ENCODE measurements around the gene HMOX2.

HMOX2 gene

DNA sequence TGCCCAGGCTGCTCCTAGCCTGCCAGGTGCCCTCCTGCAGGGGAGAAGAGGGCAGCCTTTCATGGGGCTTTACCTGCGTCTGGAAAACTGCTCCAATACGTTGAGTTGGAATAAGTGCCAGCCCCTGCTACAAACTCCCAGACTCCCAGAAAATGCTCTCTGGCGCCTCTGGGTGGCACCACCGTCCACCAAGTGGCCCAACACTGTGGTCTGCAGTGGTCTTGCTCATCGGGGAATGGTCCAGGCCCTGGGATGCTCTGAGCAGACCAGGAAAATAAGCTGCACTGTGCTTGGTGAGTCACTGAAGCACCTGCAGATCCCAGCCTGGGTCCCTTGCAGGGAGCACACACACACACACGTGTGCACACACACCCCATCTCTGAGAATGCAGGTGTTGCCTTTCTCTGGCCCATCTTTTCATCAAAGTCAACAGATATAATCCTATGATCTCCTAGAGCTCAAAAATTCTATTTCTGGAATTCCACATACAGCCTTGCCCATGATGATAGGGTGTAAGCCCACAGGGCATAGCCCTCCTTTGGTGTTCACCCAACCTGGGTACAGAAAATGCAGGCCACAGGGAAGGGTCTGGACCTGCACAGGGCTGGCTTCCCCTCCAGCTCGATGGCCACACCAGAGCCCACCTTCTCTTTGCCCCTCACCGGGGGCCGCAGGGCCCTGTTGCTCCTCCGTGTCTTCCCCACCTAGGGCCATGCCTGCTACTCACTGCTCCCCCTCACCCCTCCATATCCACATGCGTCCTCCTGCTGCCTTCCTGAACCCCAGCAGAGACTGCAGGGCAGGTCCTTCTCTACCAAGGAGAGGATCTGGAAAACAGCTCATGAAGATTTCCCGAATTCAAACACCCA lies 41.8 kb downstream of the HMOX2 start:
- Histone ChIP-seq H3K9ac (no peak overlapping the region), H3K4me1 (peaks cover 50 to 77% (median 61%) of the 10 kb centered on the region in 10 experiments), H3K36me3 (peaks cover 11 to 44% (median 16%) of the 10 kb centered on the region in 11 experiments; a peak in 18 of 22 replicates), H3K27me3 (no peaks in the 10 kb centered on the region), H3K9me3 (replicated peaks in 1 of 11) (no peaks in the 10 kb centered on the region), H3K27ac (0 out of 22 replicates have a peak overlapping the region, but pooled peaks of 1 of the 11 experiments have one; percentile 1), H3K4me3 (no peak overlapping the region), H3K4me2 (peak overlapping the region in 5 of 11 experiments; percentile 7 to 96 (median 90); a peak in 3 of 22 replicates), H4K20me1 (peaks cover 0 to 95% (median 43%) of the 10 kb centered on the region in 11 experiments; a peak in 16 of 22 replicates)
- TF ChIP-seq Cebpa-rat (IDR thresholded peaks at IDR 0.05) = no peak

DNA sequence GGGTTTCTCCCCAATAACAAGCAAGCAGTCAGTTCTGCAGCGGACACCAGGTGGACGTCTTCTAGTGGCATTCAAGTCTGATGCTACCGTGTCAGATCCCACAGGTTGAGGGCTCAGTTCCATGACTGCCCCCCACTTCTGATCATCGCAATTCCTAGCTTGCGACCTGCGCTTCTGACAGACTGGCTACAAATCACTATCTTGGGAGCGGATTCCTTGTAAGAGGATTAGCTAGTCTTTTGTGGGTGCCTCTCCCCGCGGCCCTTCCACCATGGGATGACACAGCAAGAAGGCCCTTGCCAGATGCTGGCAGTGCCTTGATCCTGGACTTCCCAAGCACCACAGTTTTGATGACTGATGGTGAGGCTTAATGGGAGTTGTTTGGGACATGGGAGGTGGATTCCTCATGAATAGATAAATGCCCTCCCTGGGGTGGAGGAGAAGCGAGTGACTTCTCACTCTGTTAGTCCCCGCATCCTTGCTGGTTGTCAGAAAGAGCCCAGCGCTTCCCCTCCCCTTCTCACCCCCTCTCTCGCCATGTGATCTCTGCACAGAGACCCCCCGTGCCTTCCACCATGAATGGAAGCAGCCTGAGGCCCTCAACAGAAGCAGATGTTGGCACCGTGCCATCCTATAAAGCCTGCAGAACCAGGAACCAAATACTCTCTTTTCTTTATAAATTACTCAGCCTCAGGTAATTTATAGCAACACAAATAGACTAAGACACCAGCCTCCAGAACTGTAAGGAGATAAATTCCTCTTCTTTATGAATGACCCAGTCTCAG lies 43.3 kb downstream of the HMOX2 start:
- no peaks in the 10 kb centered on the region for H3K9me3 ChIP-seq (replicated peaks in 1 of 11)
- TF ChIP-seq Cebpa-rat (IDR thresholded peaks at IDR 0.05) = no peak
- H3K9ac ChIP-seq = no peak overlapping the region
- peak overlapping the region in 1 of 11 experiments; percentile 15; a peak in 1 of 22 replicates for H3K4me2 ChIP-seq
- H3K4me3 ChIP-seq = no peak overlapping the region
- H4K20me1 ChIP-seq = peaks cover 0 to 91% (median 34%) of the 10 kb centered on the region in 11 experiments; a peak in 16 of 22 replicates
- H3K27me3 ChIP-seq = no peaks in the 10 kb centered on the region
- peak overlapping the region in 1 of 11 experiments; percentile 2; a peak in 2 of 22 replicates for H3K27ac ChIP-seq
- peaks cover 0 to 46% (median 7%) of the 10 kb centered on the region in 11 experiments; a peak in 11 of 22 replicates for H3K36me3 ChIP-seq
- H3K4me1 ChIP-seq = peaks cover 45 to 73% (median 56%) of the 10 kb centered on the region in 10 experiments

GRCh38 chr16:4520913-4521312 lies 44.7 kb downstream of the HMOX2 start:
- Histone ChIP-seq H3K9ac (no peak overlapping the region), H3K9me3 (replicated peaks in 1 of 11) (no peaks in the 10 kb centered on the region), H3K4me2 (no peak overlapping the region), H3K4me3 (no peak overlapping the region), H3K36me3 (peaks cover 0 to 56% (median 8%) of the 10 kb centered on the region in 11 experiments; a peak in 10 of 22 replicates), H4K20me1 (peaks cover 0 to 86% (median 34%) of the 10 kb centered on the region in 11 experiments; a peak in 16 of 22 replicates), H3K27me3 (no peaks in the 10 kb centered on the region), H3K4me1 (peaks cover 30 to 65% (median 46%) of the 10 kb centered on the region in 10 experiments), H3K27ac (0 out of 22 replicates have a peak overlapping the region, but pooled peaks of 1 of the 11 experiments have one; percentile 10)
- TF ChIP-seq Cebpa-rat (IDR thresholded peaks at IDR 0.05) = no peak

DNA sequence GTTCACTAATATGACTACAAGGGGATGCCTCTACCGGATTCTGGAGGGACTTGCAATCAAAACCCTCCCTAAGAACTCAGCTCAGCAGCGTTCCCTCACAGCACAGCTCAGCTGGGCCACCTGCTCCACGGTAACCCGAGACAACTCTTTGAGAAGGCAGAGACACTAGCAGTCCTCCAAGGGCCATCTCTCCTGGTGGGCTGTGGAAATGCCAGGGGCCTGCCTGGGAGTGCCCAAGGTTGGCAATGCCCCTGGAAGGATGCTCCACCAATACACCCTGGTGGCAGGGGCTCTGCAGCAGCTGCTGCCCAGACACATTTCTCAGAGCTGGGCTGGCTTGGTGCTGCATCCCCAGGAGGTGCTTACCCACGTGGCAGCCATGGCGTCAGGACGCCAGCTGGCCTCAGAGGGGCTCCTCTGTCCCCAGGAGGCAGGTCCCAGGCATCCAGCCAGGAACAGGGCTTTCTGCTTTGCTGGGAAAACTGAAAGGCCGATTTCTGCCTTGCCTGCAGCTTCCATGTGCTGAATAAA lies 45.9 kb downstream of the HMOX2 start:
- Histone ChIP-seq H3K9me3 (replicated peaks in 1 of 11) (no peaks in the 10 kb centered on the region), H3K9ac (peak overlapping the region in 5 of 11 experiments; percentile 6 to 44 (median 26); a peak in 11 of 22 replicates), H3K4me1 (peaks cover 32 to 65% (median 46%) of the 10 kb centered on the region in 10 experiments), H3K4me2 (peak overlapping the region in 7 of 11 experiments; percentile 12 to 72 (median 49); a peak in 11 of 22 replicates), H4K20me1 (peaks cover 0 to 74% (median 34%) of the 10 kb centered on the region in 11 experiments; a peak in 16 of 22 replicates), H3K4me3 (no peak overlapping the region), H3K27me3 (no peaks in the 10 kb centered on the region), H3K27ac (peak overlapping the region in 8 of 11 experiments; percentile 12 to 66 (median 40); a peak in 12 of 22 replicates), H3K36me3 (peaks cover 0 to 56% (median 8%) of the 10 kb centered on the region in 11 experiments; a peak in 10 of 22 replicates)
- TF ChIP-seq Cebpa-rat (IDR thresholded peaks at IDR 0.05) = no peak

DNA sequence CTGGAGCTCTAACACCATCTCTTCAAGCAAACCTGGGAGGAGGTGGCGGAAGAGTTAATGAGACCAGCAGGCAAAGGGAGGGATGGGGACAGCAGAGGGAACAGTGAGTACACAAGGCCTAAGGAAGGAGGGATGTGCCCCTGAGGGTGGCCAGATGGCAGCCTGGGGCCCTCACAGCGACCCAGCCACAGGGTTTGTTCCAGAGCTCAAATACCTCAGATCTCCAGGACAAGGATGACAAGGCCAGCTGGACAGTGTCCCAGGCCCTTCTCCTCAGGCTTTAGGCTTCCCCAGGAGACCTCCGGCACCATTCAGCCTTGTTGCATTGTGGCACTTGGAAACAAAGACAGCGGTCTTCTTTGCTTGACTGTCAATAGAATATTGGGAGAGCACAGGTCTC lies 47.5 kb downstream of the HMOX2 start:
- Histone ChIP-seq H3K4me3 (no peak overlapping the region), H3K27me3 (no peaks in the 10 kb centered on the region), H3K4me1 (peaks cover 37 to 66% (median 42%) of the 10 kb centered on the region in 10 experiments), H4K20me1 (peaks cover 0 to 59% (median 21%) of the 10 kb centered on the region in 11 experiments; a peak in 13 of 22 replicates), H3K27ac (peak overlapping the region in 8 of 11 experiments; percentile 11 to 66 (median 39); a peak in 12 of 22 replicates), H3K9ac (peak overlapping the region in 4 of 11 experiments; percentile 6 to 26 (median 21); a peak in 4 of 22 replicates), H3K36me3 (peaks cover 0 to 47% (median 8%) of the 10 kb centered on the region in 11 experiments; a peak in 10 of 22 replicates), H3K9me3 (replicated peaks in 1 of 11) (no peaks in the 10 kb centered on the region), H3K4me2 (peak overlapping the region in 7 of 11 experiments; percentile 2 to 72 (median 57); a peak in 10 of 22 replicates)
- TF ChIP-seq Cebpa-rat (IDR thresholded peaks at IDR 0.05) = no peak

DNA sequence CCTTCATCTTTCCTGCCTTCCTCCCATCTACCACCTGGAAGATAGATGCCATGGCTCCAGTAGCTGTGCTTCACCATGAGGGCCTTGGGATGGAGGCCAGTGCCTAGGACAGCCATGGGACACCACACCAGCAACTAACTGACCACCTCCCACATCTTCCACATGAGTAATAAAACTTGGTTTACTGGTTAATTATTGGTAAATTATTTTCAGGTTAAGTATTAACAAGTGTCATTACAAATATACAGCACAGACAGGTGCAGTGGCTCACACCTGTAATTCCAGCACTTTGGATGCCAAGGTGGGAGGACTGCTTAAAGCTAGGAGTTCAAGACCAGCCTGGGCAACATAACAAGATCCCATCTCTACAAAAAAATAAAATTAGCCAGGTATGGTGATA lies 48.4 kb downstream of the HMOX2 start:
- Histone ChIP-seq H3K9ac (no peak overlapping the region), H3K36me3 (peaks cover 0 to 47% (median 7%) of the 10 kb centered on the region in 11 experiments; a peak in 10 of 22 replicates), H3K27ac (no peak overlapping the region), H3K27me3 (no peaks in the 10 kb centered on the region), H3K4me1 (peaks cover 45 to 71% (median 51%) of the 10 kb centered on the region in 10 experiments), H3K4me2 (no peak overlapping the region), H3K4me3 (no peak overlapping the region), H3K9me3 (replicated peaks in 1 of 11) (no peaks in the 10 kb centered on the region), H4K20me1 (peaks cover 0 to 58% (median 15%) of the 10 kb centered on the region in 11 experiments; a peak in 12 of 22 replicates)
- TF ChIP-seq Cebpa-rat (IDR thresholded peaks at IDR 0.05) = no peak

DNA sequence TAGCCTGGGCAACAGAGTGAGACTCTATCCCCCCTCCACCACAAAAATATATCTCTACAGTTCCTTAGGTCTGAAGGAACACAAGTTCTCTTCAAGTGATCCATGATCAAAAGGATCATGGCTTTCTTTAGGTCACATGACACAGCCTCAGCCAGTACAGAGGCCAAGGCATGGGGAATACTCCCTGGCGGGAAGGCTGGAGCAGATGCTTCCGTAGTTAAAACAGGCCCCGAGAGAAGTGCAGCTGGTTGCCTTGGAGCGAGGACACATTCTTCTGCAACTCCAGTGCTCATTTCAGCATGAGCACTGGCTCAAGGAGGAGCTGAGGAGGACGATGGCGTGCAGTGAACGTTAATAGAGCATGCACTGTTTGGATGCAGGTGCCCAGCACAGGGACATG lies 48.9 kb downstream of the HMOX2 start:
- Histone ChIP-seq H3K27ac (peak overlapping the region in 3 of 11 experiments; percentile 19 to 77 (median 70); a peak in 1 of 22 replicates), H3K36me3 (peaks cover 0 to 47% (median 7%) of the 10 kb centered on the region in 11 experiments; a peak in 10 of 22 replicates), H3K27me3 (no peaks in the 10 kb centered on the region), H4K20me1 (peaks cover 0 to 55% (median 11%) of the 10 kb centered on the region in 11 experiments; a peak in 11 of 22 replicates), H3K4me2 (no peak overlapping the region; a peak in 1 of 22 replicates), H3K4me3 (no peak overlapping the region), H3K9me3 (replicated peaks in 1 of 11) (no peaks in the 10 kb centered on the region), H3K9ac (no peak overlapping the region), H3K4me1 (peaks cover 49 to 74% (median 56%) of the 10 kb centered on the region in 10 experiments)
- TF ChIP-seq Cebpa-rat (IDR thresholded peaks at IDR 0.05) = no peak
